Measurements from ENCODE around the gene NDE1.
A peak's percentile ranks its signal among the peaks of the same experiment; 100 is the strongest.
"Not testable (repeated sequence)": the region's sequence is repeated elsewhere in the genome, so short reads cannot be mapped to it uniquely, and the experiment has no call there.

The NDE1 gene

GRCh38 chr16:15650698-15651171, 690 bp downstream of the NDE1 start:
- peak; percentile 47 for DNase-seq (ENCODE audit: low read depth)

- no peak for DNase-seq (ENCODE audit: low read depth)
These were observed 2.4 kb downstream of the NDE1 start for GRCh38 chr16:15652293-15653001.

GRCh38 chr16:15653227-15653626, 3.2 kb downstream of the NDE1 start:
- DNase-seq (ENCODE audit: low read depth): peak; percentile 91

- no peak for DNase-seq (ENCODE audit: low read depth)
These were observed 4.5 kb downstream of the NDE1 start for GRCh38 chr16:15654591-15654990.

- DNase-seq (ENCODE audit: low read depth): not testable (repeated sequence)
These were observed 5.5 kb downstream of the NDE1 start for GRCh38 chr16:15655561-15655960.

GRCh38 chr16:15658149-15658548, 8.1 kb downstream of the NDE1 start:
- DNase-seq (ENCODE audit: low read depth): no peak

- DNase-seq (ENCODE audit: low read depth): no peak
These were observed 8.5 kb downstream of the NDE1 start for GRCh38 chr16:15658556-15658955.

- DNase-seq (ENCODE audit: low read depth): no peak
These were observed 10.2 kb downstream of the NDE1 start for GRCh38 chr16:15660203-15660601.

- DNase-seq (ENCODE audit: low read depth): no peak
These were observed 15.1 kb downstream of the NDE1 start for GRCh38 chr16:15665107-15665506.

GRCh38 chr16:15667091-15667742, 17.2 kb downstream of the NDE1 start:
- DNase-seq (ENCODE audit: low read depth): no peak

GRCh38 chr16:15671530-15672117, 21.6 kb downstream of the NDE1 start:
- DNase-seq (ENCODE audit: low read depth): no peak

GRCh38 chr16:15672127-15672513, 22.1 kb downstream of the NDE1 start:
- DNase-seq (ENCODE audit: low read depth): peak; percentile 38

GRCh38 chr16:15672514-15673167, 22.6 kb downstream of the NDE1 start:
- DNase-seq (ENCODE audit: low read depth): peak; percentile 98

GRCh38 chr16:15674571-15674970, 24.5 kb downstream of the NDE1 start:
- no peak for DNase-seq (ENCODE audit: low read depth)

- no peak for DNase-seq (ENCODE audit: low read depth)
These were observed 26.5 kb downstream of the NDE1 start for GRCh38 chr16:15676506-15676905.

GRCh38 chr16:15677447-15677846, 27.4 kb downstream of the NDE1 start:
- no peak for DNase-seq (ENCODE audit: low read depth)

- peak; percentile 86 for DNase-seq (ENCODE audit: low read depth)
These were observed 32.1 kb downstream of the NDE1 start for GRCh38 chr16:15682105-15682570.

GRCh38 chr16:15686287-15686686, 36.2 kb downstream of the NDE1 start:
- DNase-seq (ENCODE audit: low read depth): no peak

GRCh38 chr16:15689290-15689689, 39.2 kb downstream of the NDE1 start:
- DNase-seq (ENCODE audit: low read depth): peak; percentile 43

- peak; percentile 60 for DNase-seq (ENCODE audit: low read depth)
These were observed 40.3 kb downstream of the NDE1 start for GRCh38 chr16:15690296-15690695.

- no peak for DNase-seq (ENCODE audit: low read depth)
These were observed 41.0 kb downstream of the NDE1 start for GRCh38 chr16:15691046-15691445.

- DNase-seq (ENCODE audit: low read depth): not testable (repeated sequence)
These were observed 42.5 kb downstream of the NDE1 start for GRCh38 chr16:15692508-15692907.

GRCh38 chr16:15694499-15694898, 44.5 kb downstream of the NDE1 start:
- no peak for DNase-seq (ENCODE audit: low read depth)

Measured in iris pigment epithelial cell (primary cell).